K562 (cell line): Measurements from ENCODE around the gene DOCK4. TPM values are rescaled to one million over a fixed set of nuclear protein-coding genes. Genes with fewer than 3 reads are reported as not detected.

Source experiments
- ATAC-seq: fragments of 200-7000 bp; cut with Tn5 transposase; 3 replicates; pipeline ENCODE4 v1.9.1; 2020; ENCODE audit warnings: moderate library complexity
- BruUV-seq: library from RNA; stranded (reverse); fragments of 400-500 nt; replicated peaks from 2 replicates; lab custom pipeline; 2021; lab: Mats Ljungman, UMichigan
- CTCF ChIA-PET: fragments of 300-600 bp; formaldehyde crosslinking; extraction: SDS; loops from one replicate; lab custom pipeline; 2021; ENCODE audit warnings: low intra/inter-chr PET ratio; lab: Yijun Ruan, JAX
- POLR2A ChIA-PET: fragments of 300-600, 350-650 bp; sonication (Branson Sonifier 250); formaldehyde crosslinking; extraction: SDS; loops from one replicate; lab custom pipeline; 2021; ENCODE audit warnings: antibody characterized with exemption, inconsistent platforms; lab: Yijun Ruan, JAX
- DNase-seq, 4 experiments: peaks; one replicate each; pipeline versions ENCODE4 v3.0.0 to v3.0.0-alpha.2; 2011 to 2018; ENCODE audit warnings: low spot score in 3 of 4, mixed read lengths in 3 of 4; ENCODE audit errors: extremely low read depth in 1 of 4
- FAIRE-seq: peaks from 2 replicates; lab custom pipeline; 2011; peaks lifted over from hg19 to GRCh38; lab: Jason Lieb, UNC
- H2AFZ ChIP-seq: 2 replicates; pipeline ENCODE4 v1.6.0; 2011; ENCODE audit warnings: low read depth, low read length, control low read depth, inconsistent platforms
- H3K27ac ChIP-seq: fragments of 200-600 bp; 3 replicates; pipeline ENCODE4 v1.8.0; 2011; ENCODE audit warnings: low read depth, mild to moderate bottlenecking, control low read depth, inconsistent platforms, low read length, moderate library complexity, mixed read lengths; ENCODE audit errors: extremely low read depth
- H3K27me3 ChIP-seq, 2 experiments: fragments of 300-600 bp in 1 of 2; 2 replicates in 1 of 2; 3 replicates in 1 of 2; pipeline versions ENCODE4 v1.6.0 to v1.8.0; 2011; ENCODE audit warnings: inconsistent platforms in 2 of 2, low read length in 2 of 2, mild to moderate bottlenecking in 1 of 2, mixed read lengths in 1 of 2, moderate library complexity in 1 of 2; ENCODE audit not compliant: control insufficient read depth in 2 of 2, insufficient read depth in 2 of 2
- H3K36me3 ChIP-seq: fragments of 300-600 bp; 3 replicates; pipeline ENCODE4 v1.8.0; 2011; ENCODE audit warnings: mild to moderate bottlenecking, low read length, inconsistent platforms; ENCODE audit not compliant: control insufficient read depth, insufficient read depth
- H3K4me1 ChIP-seq, 2 experiments: fragments of 200-600 bp in 1 of 2; replicated peaks in 1 of 2; 2 replicates in 1 of 2; 3 replicates in 1 of 2; pipeline versions ENCODE4 v1.5.1 to v1.8.0; 2011; ENCODE audit warnings: inconsistent platforms in 2 of 2, low read length in 2 of 2, mild to moderate bottlenecking in 1 of 2, mixed read lengths in 1 of 2, moderate library complexity in 1 of 2; ENCODE audit not compliant: control insufficient read depth in 2 of 2, insufficient read depth in 2 of 2
- H3K4me2 ChIP-seq: 2 replicates; pipeline ENCODE4 v1.6.1; 2011; ENCODE audit warnings: low read length, control low read depth, inconsistent platforms, mixed read lengths; ENCODE audit not compliant: insufficient read depth
- H3K4me3 ChIP-seq: fragments of 200-600 bp; sonication (generic), shearing (Covaris generic); 2 replicates; pipeline ENCODE4 v1.5.1; 2016; ENCODE audit warnings: control low read depth, inconsistent platforms
- H3K79me2 ChIP-seq: fragments of 200-600 bp; 3 replicates; pipeline ENCODE4 v1.8.0; 2011; ENCODE audit warnings: low read length, inconsistent platforms; ENCODE audit not compliant: control insufficient read depth, insufficient read depth
- H3K9ac ChIP-seq, 2 experiments: 2 replicates each; pipeline versions ENCODE4 v1.6.0 to v1.6.1; 2011; ENCODE audit warnings: low read depth in 2 of 2, low read length in 2 of 2, control low read depth in 1 of 2, inconsistent platforms in 1 of 2, mild to moderate bottlenecking in 1 of 2, mixed read lengths in 1 of 2; ENCODE audit not compliant: insufficient read depth in 1 of 2
- H3K9me1 ChIP-seq: one replicate; pipeline ENCODE4 v1.6.0; 2011; ENCODE audit warnings: inconsistent platforms, mild to moderate bottlenecking, low read length, moderate library complexity; ENCODE audit not compliant: control insufficient read depth, insufficient read depth
- H3K9me3 ChIP-seq: replicated peaks from 2 replicates; pipeline ENCODE4 v1.5.1; 2011; ENCODE audit warnings: low read depth, low read length, inconsistent platforms; ENCODE audit not compliant: control insufficient read depth, insufficient read depth
- H4K20me1 ChIP-seq: replicated peaks from 2 replicates; pipeline ENCODE4 v1.6.1; 2011; ENCODE audit warnings: low read length, inconsistent platforms, mixed read lengths; ENCODE audit not compliant: control insufficient read depth, insufficient read depth
- E2F5 ChIP-seq: sonication (generic); formaldehyde crosslinking; IDR thresholded peaks from 2 replicates; pipeline ENCODE4 v1.8.0; 2022; ENCODE audit warnings: mild to moderate bottlenecking, missing genetic modification reagents
- NR0B1 ChIP-seq: fragments of 450-650 bp; IDR thresholded peaks from one replicate; pipeline ENCODE4 v1.6.1; 2018; ENCODE audit warnings: mild to moderate bottlenecking, moderate library complexity; ENCODE audit not compliant: partially characterized antibody
- ZBTB17 ChIP-seq: fragments of 450-650 bp; formaldehyde crosslinking; IDR thresholded peaks from 2 replicates; pipeline ENCODE4 v1.4.0; 2020; ENCODE audit warnings: mild to moderate bottlenecking
- ZNF589 ChIP-seq: fragments of 200-800 bp; sonication (Bioruptor generic); IDR thresholded peaks from 2 replicates; pipeline ENCODE4 v1.6.1; 2016; ENCODE audit warnings: low read depth, missing genetic modification characterization, missing compliant biosample characterization
- WGBS: fragments of 100-300 bp; shearing (Covaris generic); methylation state at CpG from one replicate; pipeline ENCODE4 v1.1.6; 2016; ENCODE audit warnings: low coverage, mixed read lengths; ENCODE audit not compliant: insufficient coverage; ENCODE audit errors: missing lambda C conversion rate; 5-methylcytosine and 5-hydroxymethylcytosine counted together
- in situ Hi-C: fragments of 300-500 bp; cut with MboI; formaldehyde crosslinking; loops from 4 replicates; pipeline ENCODE4 v1.15.0; 2018; ENCODE audit warnings: inconsistent platforms, mixed read lengths
- intact Hi-C: fragments of 100-400 bp; cut with micrococcal nuclease; formaldehyde crosslinking; loops from 2 replicates; pipeline ENCODE4 v1.14.2; 2022
- polyA plus RNA-seq, 8 experiments: library from polyadenylated mRNA; depleted of rRNA in 4 of 8; stranded (reverse) in 5 of 8; unstranded in 3 of 8; fragments of >200 nt; fragmentation: Nextera tagmentation in 2 of 8; fragmentation: Illumina TruSeq in 1 of 8; extraction: Ambion mirVana in 2 of 8; extraction: Trizol in 1 of 8; gene quantifications; 2 replicates each; pipeline versions ENCODE4 v1.2.1 to v1.2.3, GENCODE V29; 2011 to 2014; ENCODE audit warnings: inconsistent platforms in 1 of 8, missing spikeins in 1 of 8
- total RNA-seq, 7 experiments: library from RNA; depleted of rRNA in 6 of 7; stranded (reverse); fragments of >200 nt in 6 of 7; fragmentation: Illumina TruSeq in 2 of 7; extraction: Trizol in 2 of 7; gene quantifications; 2 replicates each; pipeline versions ENCODE4 v1.2.1 to v1.2.3, GENCODE V29; 2011 to 2021; ENCODE audit warnings: low replicate concordance in 1 of 7
- TF ChIP-seq, protein P1 (sequence below): fragments of 250-450 bp; sonication (Bioruptor Pico); IDR thresholded peaks from 2 replicates; pipeline ENCODE4 v1.5.1; 2021; ENCODE audit warnings: mild to moderate bottlenecking
- TF ChIP-seq, protein P2 (sequence below), 2 experiments: IDR thresholded peaks in 1 of 2; conservative IDR thresholded peaks in 1 of 2; 2 replicates each; pipeline ENCODE4 v1.6.1; 2016; ENCODE audit warnings: low read depth in 2 of 2, mild to moderate bottlenecking in 1 of 2, missing compliant biosample characterization in 1 of 2, missing genetic modification characterization in 1 of 2, moderate library complexity in 1 of 2

The DOCK4 gene
- total and polyA plus RNA-seq, 9 of the 15 experiments (the other 6 are each of a cell fraction or from before 2014, with no cell fraction given), result 0.42 to 5.7 (median 2.3) TPM

GRCh38 chr7:111864291-111864976 lies 341.8 kb downstream of the DOCK4 start:
- no peak for TF ChIP-seq NR0B1
- no peak for TF ChIP-seq ZBTB17
- Histone ChIP-seq H3K4me1 (no peaks in the 10 kb centered on the region), H3K9me1 (no peaks in the 10 kb centered on the region), H3K4me3 (no peak overlapping the region), H3K36me3 (no peaks in the 10 kb centered on the region), H3K4me2 (no peak overlapping the region), H3K9me3 (no peaks in the 10 kb centered on the region), H4K20me1 (no peaks in the 10 kb centered on the region), H3K79me2 (no peaks in the 10 kb centered on the region), H3K27me3 (peaks cover 4 to 8% of the 10 kb centered on the region in 2 experiments; a peak in 3 of 5 replicates), H2AFZ (no peak overlapping the region), H3K27ac (no peak overlapping the region), H3K9ac (no peak overlapping the region)
- ATAC-seq, result no peak
- FAIRE-seq, result no peak
- ChIA-PET POLR2A (interaction anchor here (0.5 kb wide), 1 partner anchor 35 kb away, joined by 3 read pairs; no protein-coding TSS in a partner anchor), CTCF (no interaction called here)
- intact Hi-C loops, result loop anchor here (10.0 kb wide), 1 partner anchor 560 kb away; no protein-coding TSS in a partner anchor
- in situ Hi-C loops, result no loop called here
- DNase-seq, result no peak
- 0% methylated on average over 8 of the region's 8 CpGs for WGBS
- no TSS peak for BruUV-seq

DNA sequence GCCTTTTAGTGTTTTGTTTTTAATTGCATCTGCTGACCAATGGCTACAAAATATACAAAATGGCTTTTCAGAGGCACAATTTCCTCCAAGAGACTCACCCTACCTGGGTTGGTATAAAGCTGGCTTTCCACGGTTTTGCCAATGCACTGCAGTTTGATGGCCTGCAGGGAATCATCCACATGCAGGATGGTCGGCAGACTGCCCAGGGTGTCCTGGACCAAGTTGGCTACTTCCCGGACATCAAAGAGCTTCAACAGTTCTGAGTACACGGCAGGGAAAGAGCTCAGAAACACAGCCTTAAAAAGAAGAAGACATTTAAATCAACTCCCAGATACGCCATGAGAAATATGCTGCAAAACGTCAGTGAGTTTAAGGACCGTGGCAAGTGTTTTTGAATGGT lies 342.9 kb downstream of the DOCK4 start:
- ChIA-PET POLR2A (no interaction called here), CTCF (no interaction called here)
- Histone ChIP-seq H3K9me3 (no peaks in the 10 kb centered on the region), H3K4me2 (no peak overlapping the region), H2AFZ (no peak overlapping the region), H3K27ac (no peak overlapping the region), H4K20me1 (no peaks in the 10 kb centered on the region), H3K27me3 (peaks cover 4 to 8% of the 10 kb centered on the region in 2 experiments; a peak in 3 of 5 replicates), H3K4me3 (no peak overlapping the region), H3K4me1 (no peaks in the 10 kb centered on the region), H3K79me2 (no peaks in the 10 kb centered on the region), H3K9me1 (no peaks in the 10 kb centered on the region), H3K9ac (no peak overlapping the region), H3K36me3 (no peaks in the 10 kb centered on the region)
- in situ Hi-C loops (no loop called here), intact Hi-C loops (loop anchor here (10.0 kb wide), 1 partner anchor 562 kb away; no protein-coding TSS in a partner anchor)
- FAIRE-seq, result peak; percentile 29
- no peak for DNase-seq
- no peak for ATAC-seq
- 0% methylated on average over 7 of the region's 7 CpGs for WGBS
- BruUV-seq, result no TSS peak
- TF ChIP-seq ZNF589 (CRISPR knock-in tag) (no peak), E2F5 (CRISPR knock-in tag) (no peak)
- TF ChIP-seq, protein P1, sequence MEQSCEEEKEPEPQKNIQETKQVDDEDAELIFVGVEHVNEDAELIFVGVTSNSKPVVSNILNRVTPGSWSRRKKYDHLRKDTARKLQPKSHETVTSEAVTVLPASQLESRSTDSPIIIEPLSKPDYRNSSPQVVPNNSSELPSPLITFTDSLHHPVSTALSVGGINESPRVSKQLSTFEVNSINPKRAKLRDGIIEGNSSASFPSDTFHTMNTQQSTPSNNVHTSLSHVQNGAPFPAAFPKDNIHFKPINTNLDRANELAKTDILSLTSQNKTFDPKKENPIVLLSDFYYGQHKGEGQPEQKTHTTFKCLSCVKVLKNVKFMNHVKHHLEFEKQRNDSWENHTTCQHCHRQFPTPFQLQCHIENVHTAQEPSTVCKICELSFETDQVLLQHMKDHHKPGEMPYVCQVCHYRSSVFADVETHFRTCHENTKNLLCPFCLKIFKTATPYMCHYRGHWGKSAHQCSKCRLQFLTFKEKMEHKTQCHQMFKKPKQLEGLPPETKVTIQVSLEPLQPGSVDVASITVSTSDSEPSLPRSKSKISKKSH (CRISPR knock-in tag), result no peak
- TF ChIP-seq, protein P2, sequence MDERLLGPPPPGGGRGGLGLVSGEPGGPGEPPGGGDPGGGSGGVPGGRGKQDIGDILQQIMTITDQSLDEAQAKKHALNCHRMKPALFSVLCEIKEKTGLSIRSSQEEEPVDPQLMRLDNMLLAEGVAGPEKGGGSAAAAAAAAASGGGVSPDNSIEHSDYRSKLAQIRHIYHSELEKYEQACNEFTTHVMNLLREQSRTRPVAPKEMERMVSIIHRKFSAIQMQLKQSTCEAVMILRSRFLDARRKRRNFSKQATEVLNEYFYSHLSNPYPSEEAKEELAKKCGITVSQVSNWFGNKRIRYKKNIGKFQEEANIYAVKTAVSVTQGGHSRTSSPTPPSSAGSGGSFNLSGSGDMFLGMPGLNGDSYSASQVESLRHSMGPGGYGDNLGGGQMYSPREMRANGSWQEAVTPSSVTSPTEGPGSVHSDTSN (CRISPR knock-in tag; IDR thresholded peaks at IDR 0.05; ENCODE audit: low read depth), result no peak
- TF ChIP-seq, protein P2 (tag; conservative IDR thresholded peaks at IDR 0.05; ENCODE audit: low read depth), result no peak
